Stimulated activated CD8-positive, alpha-beta memory T cell treated with anti-CD3 and anti-CD28 coated beads, Interleukin-2, amount 100 ng/mL, for 1 hour (primary cell): ENCODE data around the gene LTB4R.

Experiments used
- DNase-seq, 2 donors: peaks; one replicate each; pipeline ENCODE4 v3.0.0-alpha.2; 2020; ENCODE audit warnings: low read depth in 2 of 2

LTB4R gene

GRCh38 chr14:24300326-24300980 lies 10.8 kb upstream of the LTB4R start:
- DNase-seq = no peak

DNA sequence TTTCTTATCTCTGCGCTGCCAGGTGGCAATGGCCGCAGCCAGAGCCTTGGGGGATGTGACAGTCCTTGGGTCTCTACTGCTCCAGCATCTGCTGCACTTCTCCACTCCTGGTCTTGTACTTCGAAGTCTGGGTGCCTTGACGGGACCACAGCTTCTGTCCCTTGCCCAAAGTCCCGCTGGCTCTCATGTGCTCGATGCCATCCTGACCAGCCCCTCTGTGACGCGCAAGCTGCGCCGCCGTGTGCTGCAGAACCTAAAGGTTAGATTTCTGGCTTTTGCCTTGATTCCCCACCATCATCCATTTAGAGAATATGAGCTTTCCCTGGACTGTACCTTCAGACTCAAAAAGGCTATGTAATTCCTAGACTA lies 7.3 kb upstream of the LTB4R start:
- no peak for DNase-seq

DNA sequence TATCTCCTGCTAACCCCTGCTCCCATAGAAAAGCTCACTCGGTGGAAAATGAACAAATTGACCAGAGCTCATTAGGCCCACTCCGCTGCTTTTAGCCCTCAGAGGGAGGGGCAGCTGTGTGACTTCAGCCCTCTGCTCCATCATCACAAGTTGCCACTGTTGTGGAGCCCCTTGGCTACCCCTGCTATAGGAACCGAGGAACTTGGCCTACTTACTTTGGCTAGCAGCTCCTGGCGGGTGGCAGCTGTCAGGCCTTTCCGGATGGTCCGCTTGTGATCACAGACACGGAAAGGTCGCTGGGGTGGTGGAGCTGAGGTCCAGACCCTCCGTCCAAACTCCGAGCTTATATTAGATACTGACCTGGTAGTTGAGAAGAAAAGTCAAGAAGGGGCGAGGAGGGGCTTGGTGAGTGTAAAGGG lies 4.1 kb upstream of the LTB4R start:
- DNase-seq = no peak

DNA sequence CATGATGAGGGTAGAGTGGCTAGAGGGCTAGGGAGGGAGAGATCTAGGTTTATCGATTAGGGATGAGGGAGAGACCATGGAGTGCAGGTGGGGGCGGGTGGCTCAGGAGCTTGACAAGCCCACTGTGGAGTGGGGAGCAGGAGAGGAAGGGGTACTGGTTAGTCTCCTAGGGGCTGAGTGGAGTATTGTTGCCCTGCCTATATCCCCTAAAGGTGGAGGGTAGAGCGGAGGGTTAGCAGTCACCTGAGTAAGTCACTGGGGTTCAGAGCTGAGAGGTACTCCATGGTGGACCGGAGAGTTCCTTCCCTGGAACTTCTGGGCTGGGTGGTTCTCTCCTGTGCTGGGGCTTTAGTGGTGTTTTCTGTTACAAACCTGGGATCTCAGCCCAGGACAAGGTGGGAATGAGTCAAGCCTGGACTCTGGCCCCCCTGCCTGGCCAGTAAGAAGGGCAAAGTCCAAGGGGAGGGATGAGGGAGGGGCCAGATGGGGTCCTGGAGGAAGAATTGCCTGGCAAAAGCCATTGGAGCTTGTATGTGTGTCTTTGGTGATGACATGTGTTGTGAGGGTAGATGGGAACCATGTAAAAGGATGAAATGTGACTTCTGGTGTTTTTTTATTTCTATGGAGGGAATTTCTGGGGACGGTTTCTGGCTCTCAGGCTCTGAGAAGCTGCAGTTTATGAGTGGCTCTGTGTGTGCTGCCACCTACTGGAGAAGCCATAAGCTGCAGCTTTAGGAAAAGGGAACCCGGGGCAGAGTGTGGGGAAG lies 3.5 kb upstream of the LTB4R start, which contains the start of gene CIDEB:
Gene CIDEB, minus strand, starts transcription at position 403 of the 767 bp plus-strand sequence. Its CDS starts 119 bp downstream, at position 284.
- DNase-seq = peak; percentile 31 to 35

- DNase-seq = no peak
Measured at GRCh38 chr14:24308342-24309124, 2.8 kb upstream of the LTB4R start.

- no peak for DNase-seq
Measured at GRCh38 chr14:24309538-24310264, 1.6 kb upstream of the LTB4R start, which contains the start of gene LTB4R2. LTB4R2 (plus strand) TSS chr14:24310140; CDS start chr14:24310665, 525 bp downstream.

GRCh38 chr14:24310265-24310645 lies 1.0 kb upstream of the LTB4R start:
- no peak for DNase-seq

GRCh38 chr14:24311837-24312615 lies 724 bp downstream of the LTB4R start:
- no peak for DNase-seq

GRCh38 chr14:24312736-24313507 lies 1.6 kb downstream of the LTB4R start:
- DNase-seq = no peak

DNA sequence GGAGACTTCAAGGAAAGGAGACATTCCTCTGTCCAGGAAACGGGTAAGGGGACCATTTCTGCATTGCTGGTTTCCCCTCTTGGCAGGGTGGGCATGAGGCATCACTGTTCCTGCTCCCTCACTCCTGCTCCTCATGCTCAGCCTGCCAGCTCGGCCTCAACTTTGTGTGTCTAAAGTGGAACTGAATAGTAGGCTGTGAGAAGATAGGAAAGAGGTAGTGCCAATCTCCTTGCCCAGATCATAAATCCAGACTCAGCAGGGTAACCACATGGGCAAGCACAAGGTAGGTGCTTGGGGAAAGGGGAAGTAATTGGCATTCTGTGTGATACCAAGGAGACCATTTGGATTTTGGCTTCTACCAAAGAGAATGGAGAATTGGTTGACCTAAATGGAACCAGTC lies 2.6 kb downstream of the LTB4R start:
- no peak for DNase-seq

DNA sequence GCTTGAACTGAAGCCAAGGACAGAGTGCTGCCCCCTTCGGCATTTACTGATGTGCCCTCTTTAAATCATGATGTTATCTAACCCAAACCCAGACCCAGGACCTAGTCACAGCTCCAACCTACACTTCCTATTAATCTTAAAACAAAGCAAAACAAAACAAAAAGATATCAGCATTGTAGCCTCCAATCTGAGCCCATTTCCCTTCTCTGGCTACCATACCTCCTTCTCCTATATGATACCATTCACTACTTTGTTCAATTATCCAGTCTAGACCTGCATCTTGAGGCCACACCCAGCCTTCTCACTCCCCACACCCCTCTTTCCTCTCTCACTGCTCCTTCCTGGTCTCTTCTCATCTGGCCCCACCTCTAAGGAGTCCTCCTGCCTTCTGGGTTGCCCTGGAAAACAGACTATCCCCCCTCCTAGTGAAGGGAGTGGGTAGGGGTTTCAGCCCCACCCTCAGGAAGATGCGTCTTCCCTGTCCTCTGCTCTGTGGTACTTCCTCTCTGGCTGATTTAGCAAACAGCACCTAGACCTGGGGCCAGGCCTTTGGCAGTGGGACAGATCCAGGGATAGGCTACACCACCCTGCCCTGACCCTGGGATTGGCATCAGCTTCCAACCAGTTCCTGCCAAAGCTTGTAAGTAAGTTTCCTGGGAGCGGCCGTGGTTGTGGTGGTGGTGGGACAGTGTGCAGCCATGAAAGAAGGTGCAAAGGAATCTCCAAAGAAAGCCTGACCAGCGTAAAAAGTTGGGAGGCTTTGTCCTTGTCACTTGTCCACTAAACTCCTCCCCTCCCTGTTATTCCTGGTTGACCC lies 3.3 kb downstream of the LTB4R start:
- no peak for DNase-seq

GRCh38 chr14:24315243-24315806 lies 4.0 kb downstream of the LTB4R start:
- no peak for DNase-seq

DNA sequence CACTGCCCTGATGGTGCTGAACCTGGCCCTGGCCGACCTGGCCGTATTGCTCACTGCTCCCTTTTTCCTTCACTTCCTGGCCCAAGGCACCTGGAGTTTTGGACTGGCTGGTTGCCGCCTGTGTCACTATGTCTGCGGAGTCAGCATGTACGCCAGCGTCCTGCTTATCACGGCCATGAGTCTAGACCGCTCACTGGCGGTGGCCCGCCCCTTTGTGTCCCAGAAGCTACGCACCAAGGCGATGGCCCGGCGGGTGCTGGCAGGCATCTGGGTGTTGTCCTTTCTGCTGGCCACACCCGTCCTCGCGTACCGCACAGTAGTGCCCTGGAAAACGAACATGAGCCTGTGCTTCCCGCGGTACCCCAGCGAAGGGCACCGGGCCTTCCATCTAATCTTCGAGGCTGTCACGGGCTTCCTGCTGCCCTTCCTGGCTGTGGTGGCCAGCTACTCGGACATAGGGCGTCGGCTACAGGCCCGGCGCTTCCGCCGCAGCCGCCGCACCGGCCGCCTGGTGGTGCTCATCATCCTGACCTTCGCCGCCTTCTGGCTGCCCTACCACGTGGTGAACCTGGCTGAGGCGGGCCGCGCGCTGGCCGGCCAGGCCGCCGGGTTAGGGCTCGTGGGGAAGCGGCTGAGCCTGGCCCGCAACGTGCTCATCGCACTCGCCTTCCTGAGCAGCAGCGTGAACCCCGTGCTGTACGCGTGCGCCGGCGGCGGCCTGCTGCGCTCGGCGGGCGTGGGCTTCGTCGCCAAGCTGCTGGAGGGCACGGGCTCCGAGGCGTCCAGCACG lies 4.7 kb downstream of the LTB4R start:
- no peak for DNase-seq

GRCh38 chr14:24316597-24316950 lies 5.3 kb downstream of the LTB4R start:
- no peak for DNase-seq

DNA sequence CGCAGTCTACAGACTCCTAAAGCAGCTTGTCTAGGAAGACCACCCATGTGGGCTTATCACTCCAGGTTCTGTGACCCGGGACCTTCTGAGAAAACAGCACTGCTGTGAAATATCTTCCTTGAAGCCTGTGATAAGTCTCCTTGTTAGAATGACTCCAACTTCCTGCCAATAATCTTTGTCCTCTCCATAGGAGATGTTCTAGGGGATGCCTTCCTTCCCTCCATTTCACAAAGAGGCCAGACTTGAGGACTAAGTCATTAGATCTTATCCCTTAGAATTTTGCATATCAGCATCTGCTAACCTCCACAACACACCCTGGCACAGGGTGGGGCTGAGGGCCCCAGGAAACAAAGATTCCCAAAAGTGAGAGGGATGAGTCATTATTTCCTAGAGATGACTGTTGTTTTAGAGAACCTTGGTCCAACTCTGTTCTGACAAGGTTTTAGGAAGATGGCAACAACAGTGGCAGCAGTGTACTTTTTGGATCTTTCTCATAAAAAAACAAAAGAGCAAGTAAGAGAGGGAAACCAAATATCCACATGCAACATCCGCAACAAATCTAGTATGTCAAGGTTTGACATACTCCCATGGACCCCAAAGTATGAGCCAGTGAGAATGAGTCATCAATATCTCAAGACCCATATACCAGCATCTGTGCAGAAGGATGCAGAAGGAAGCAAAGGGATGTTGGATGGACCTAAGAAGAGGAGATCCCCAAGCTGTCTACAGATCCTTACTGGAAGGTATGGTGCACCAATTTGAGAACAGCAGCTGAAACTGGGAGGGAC lies 6.0 kb downstream of the LTB4R start:
- no peak for DNase-seq

DNA sequence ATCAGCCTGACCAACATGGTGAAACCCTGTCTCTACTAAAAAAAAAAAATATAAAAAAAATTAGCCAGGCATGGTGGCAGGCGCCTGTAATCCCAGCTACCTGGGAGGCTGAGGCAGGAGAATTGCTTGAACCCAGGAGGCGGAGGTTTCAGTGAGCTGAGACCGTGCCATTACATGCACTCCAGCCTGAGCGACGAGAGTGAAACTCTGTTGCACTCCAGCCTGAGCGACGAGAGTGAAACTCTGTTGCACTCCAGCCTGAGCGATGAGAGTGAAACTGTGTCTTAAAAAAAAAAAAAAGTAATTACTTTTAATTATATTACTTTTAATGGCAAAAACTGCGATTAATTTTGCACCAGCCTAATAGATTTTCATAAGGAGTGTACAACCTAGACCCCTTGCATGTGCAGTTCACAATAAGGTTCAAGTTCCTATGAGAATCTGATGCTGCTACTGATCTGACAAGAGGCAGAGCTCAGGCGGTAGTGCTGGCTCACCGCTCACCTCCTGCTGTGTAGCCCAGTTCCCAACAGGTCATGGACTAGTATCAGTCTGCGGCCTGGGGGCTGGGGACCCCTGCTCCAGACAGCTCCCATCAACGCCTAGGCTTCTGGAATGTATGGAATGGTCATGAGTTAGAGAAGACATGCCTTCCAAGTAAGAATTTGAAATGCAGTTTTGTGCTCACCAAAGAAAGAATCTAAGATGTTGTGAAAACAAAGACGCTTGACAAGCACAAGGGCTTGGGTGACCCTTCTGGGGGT lies 10.1 kb downstream of the LTB4R start:
- DNase-seq = no peak

DNA sequence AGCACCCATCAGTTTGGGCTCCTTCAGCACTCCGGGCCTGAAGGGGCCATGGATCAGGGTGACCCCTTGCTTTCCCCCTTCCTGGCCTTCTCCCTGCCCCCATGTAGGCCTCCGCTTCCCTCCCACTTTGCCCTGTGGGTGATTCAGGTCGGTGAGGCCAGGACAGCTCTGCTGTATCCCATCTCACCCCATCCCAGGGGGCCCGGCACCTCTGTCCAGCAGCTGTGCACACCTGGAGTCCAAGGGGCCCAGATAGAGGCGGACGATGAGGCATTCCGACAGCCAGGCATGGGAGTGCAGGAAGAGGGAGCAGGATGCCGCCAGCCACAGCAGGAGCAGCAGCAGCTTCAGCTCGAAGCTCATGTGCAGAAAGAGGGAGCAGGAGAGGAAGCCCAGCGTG lies 11.4 kb downstream of the LTB4R start:
- no peak for DNase-seq
